IMR-90 (cell line): ENCODE results near the gene NEURL1B. TPM values are rescaled to one million over a fixed set of nuclear protein-coding genes. Genes with fewer than 3 reads are reported as not detected.

Experiments used
- ATAC-seq: fragments of 200-7000 bp; cut with Tn5 transposase; 2 replicates; pipeline ENCODE4 v1.9.1; 2020; ENCODE audit warnings: low read depth, mild to moderate bottlenecking, moderate library complexity
- BruUV-seq: library from RNA; stranded (reverse); fragments of 400-500 nt; replicated peaks from 2 replicates; lab custom pipeline; 2021; lab: Mats Ljungman, UMichigan
- CTCF ChIA-PET: fragments of 300-600 bp; formaldehyde crosslinking; extraction: SDS; loops from one replicate; lab custom pipeline; 2021; ENCODE audit warnings: antibody characterized with exemption; lab: Yijun Ruan, JAX
- POLR2A ChIA-PET: fragments of 300-600 bp; sonication (Branson Sonifier 250); formaldehyde crosslinking; loops from one replicate; lab custom pipeline; 2022; ENCODE audit warnings: antibody characterized with exemption; ENCODE audit not compliant: unreplicated experiment; lab: Charles Lee
- DNase-seq: peaks from one replicate; pipeline ENCODE4 v3.0.0; 2013
- H2AFZ ChIP-seq: replicated peaks from 2 replicates; pipeline ENCODE3; 2013; ENCODE audit warnings: low read length, mild to moderate bottlenecking; ENCODE audit not compliant: poor library complexity
- H2AK5ac ChIP-seq: 2 replicates; pipeline ENCODE4 v1.6.1; 2013; ENCODE audit warnings: low read depth, low read length, inconsistent platforms
- H2AK9ac ChIP-seq: replicated peaks from 2 replicates; pipeline ENCODE3; 2013; ENCODE audit warnings: mild to moderate bottlenecking, low read depth, low read length, moderate library complexity; ENCODE audit not compliant: poor library complexity
- H2BK120ac ChIP-seq: 2 replicates; pipeline ENCODE4 v1.6.1; 2013; ENCODE audit warnings: low read depth, low read length, inconsistent platforms
- H2BK15ac ChIP-seq: 3 replicates; pipeline ENCODE4 v1.6.1; 2013; ENCODE audit warnings: low read depth, low read length, inconsistent platforms
- H2BK20ac ChIP-seq: 2 replicates; pipeline ENCODE4 v1.6.1; 2013; ENCODE audit warnings: low read depth, mild to moderate bottlenecking, inconsistent platforms, low read length, moderate library complexity
- H2BK5ac ChIP-seq: 2 replicates; pipeline ENCODE4 v1.6.1; 2013; ENCODE audit warnings: mild to moderate bottlenecking, low read depth, low read length, inconsistent platforms; ENCODE audit not compliant: poor library complexity, severe bottlenecking
- H3K14ac ChIP-seq: replicated peaks from 2 replicates; pipeline ENCODE4 v1.6.1; 2013; ENCODE audit warnings: low read depth, low read length, inconsistent platforms
- H3K18ac ChIP-seq: 2 replicates; pipeline ENCODE4 v1.6.1; 2013; ENCODE audit warnings: low read depth, low read length, control low read depth
- H3K23ac ChIP-seq: 2 replicates; pipeline ENCODE4 v1.6.1; 2013; ENCODE audit warnings: low read depth, low read length, inconsistent platforms
- H3K27ac ChIP-seq: 2 replicates; pipeline ENCODE4 v1.5.1; 2013; ENCODE audit warnings: mild to moderate bottlenecking, control low read depth, low read length; ENCODE audit not compliant: insufficient read depth
- H3K27me3 ChIP-seq: 2 replicates; pipeline ENCODE4 v1.6.1; 2013; ENCODE audit warnings: low read length; ENCODE audit not compliant: control insufficient read depth, insufficient read depth
- H3K36me3 ChIP-seq: 2 replicates; pipeline ENCODE4 v1.6.1; 2013; ENCODE audit warnings: low read length, mixed read lengths; ENCODE audit not compliant: control insufficient read depth, insufficient read depth
- H3K4ac ChIP-seq: 2 replicates; pipeline ENCODE4 v1.6.1; 2013; ENCODE audit warnings: low read depth, low read length, inconsistent platforms
- H3K4me1 ChIP-seq: 2 replicates; pipeline ENCODE4 v1.6.1; 2013; ENCODE audit warnings: low read length, mixed read lengths; ENCODE audit not compliant: control insufficient read depth, insufficient read depth
- H3K4me2 ChIP-seq: 2 replicates; pipeline ENCODE4 v1.6.1; 2013; ENCODE audit warnings: low read depth, mild to moderate bottlenecking, control low read depth, low read length, moderate library complexity
- H3K4me3 ChIP-seq: 2 replicates; pipeline ENCODE4 v1.5.1; 2013; ENCODE audit warnings: low read depth, mild to moderate bottlenecking, control low read depth, low read length, moderate library complexity; ENCODE audit not compliant: insufficient read depth
- H3K56ac ChIP-seq: 2 replicates; pipeline ENCODE4 v1.6.1; 2013; ENCODE audit warnings: low read length, inconsistent platforms; ENCODE audit not compliant: insufficient read depth; ENCODE audit errors: extremely low read depth
- H3K79me1 ChIP-seq, 2 experiments: 2 replicates each; pipeline ENCODE4 v1.6.1; 2013; ENCODE audit warnings: low read length in 2 of 2, inconsistent platforms in 1 of 2, low read depth in 1 of 2
- H3K9ac ChIP-seq: 2 replicates; pipeline ENCODE4 v1.6.1; 2013; ENCODE audit warnings: low read depth, low read length, control low read depth
- H3K9me1 ChIP-seq: 2 replicates; pipeline ENCODE4 v1.6.1; 2013; ENCODE audit warnings: low read length, inconsistent platforms; ENCODE audit not compliant: insufficient read depth
- H3K9me3 ChIP-seq: 2 replicates; pipeline ENCODE4 v1.6.1; 2013; ENCODE audit warnings: low read length; ENCODE audit not compliant: control insufficient read depth, insufficient read depth
- H4K20me1 ChIP-seq: 2 replicates; pipeline ENCODE4 v1.6.1; 2013; ENCODE audit warnings: low read length, inconsistent platforms; ENCODE audit not compliant: insufficient read depth
- H4K5ac ChIP-seq: 2 replicates; pipeline ENCODE4 v1.6.1; 2013; ENCODE audit warnings: mild to moderate bottlenecking, low read depth, low read length, control low read depth
- H4K8ac ChIP-seq, 2 experiments: 2 replicates each; pipeline ENCODE4 v1.6.1; 2013; ENCODE audit warnings: low read depth in 2 of 2, low read length in 2 of 2, control low read depth in 1 of 2, inconsistent platforms in 1 of 2
- H4K91ac ChIP-seq: 2 replicates; pipeline ENCODE4 v1.6.1; 2013; ENCODE audit warnings: low read depth, low read length, inconsistent platforms; ENCODE audit not compliant: insufficient read depth
- USF2 ChIP-seq: fragments of 150-350 bp; IDR thresholded peaks from 2 replicates; pipeline ENCODE4 v1.6.1; 2017; ENCODE audit warnings: mild to moderate bottlenecking, antibody characterized with exemption, low read length, low read depth
- WGBS, 2 experiments: methylation state at CpG; one replicate each; pipeline versions ENCODE4 v1.1.5 to v1.1.7; 2013; ENCODE audit warnings: missing lambda C conversion rate in 2 of 2; ENCODE audit not compliant: insufficient read length in 1 of 2; ENCODE audit errors: extremely low coverage in 2 of 2; 5-methylcytosine and 5-hydroxymethylcytosine counted together
- dilution Hi-C: fragments of 300-500 bp; cut with HindIII; formaldehyde crosslinking; loops from one replicate; pipeline ENCODE4 v1.14.3; 2018; ENCODE audit warnings: low sequenced_read_pairs; ENCODE audit not compliant: unreplicated experiment
- in situ Hi-C: fragments of 300-500 bp; cut with MboI; formaldehyde crosslinking; loops from 3 replicates; pipeline ENCODE4 v1.14.3; 2019; ENCODE audit warnings: low sequenced_read_pairs, inconsistent platforms, mixed read lengths
- intact Hi-C: fragments of 100-400 bp; cut with micrococcal nuclease; formaldehyde crosslinking; loops from 2 replicates; pipeline ENCODE4 v1.10.0; 2022
- polyA plus RNA-seq, 3 experiments: library from polyadenylated mRNA; depleted of rRNA; stranded (reverse); fragments of >200 nt; gene quantifications; 2 replicates each; pipeline ENCODE4 v1.2.3, GENCODE V29; 2012; ENCODE audit warnings: low replicate concordance in 1 of 3
- total RNA-seq: library from RNA; depleted of rRNA; stranded (reverse); fragments of >200 nt; gene quantifications from 2 replicates; pipeline ENCODE4 v1.2.3, GENCODE V29; 2012

The NEURL1B gene
- total and polyA plus RNA-seq, 2 of the 4 experiments (the other 2 are of a cell fraction), result 1.8 to 2.8 TPM

- Histone ChIP-seq H3K56ac (no peak overlapping the region), H2AFZ (no peak overlapping the region), H3K27ac (no peak overlapping the region), H3K27me3 (no peaks in the 10 kb centered on the region), H3K9ac (no peak overlapping the region), H3K4me3 (no peak overlapping the region), H4K5ac (no peak overlapping the region), H3K14ac (no peak overlapping the region), H2BK5ac (no peak overlapping the region), H3K23ac (no peak overlapping the region), H3K36me3 (no peaks in the 10 kb centered on the region; the same call in none of the 2 replicates), H3K79me1 (peaks cover 6 to 28% of the 10 kb centered on the region in 2 experiments; a peak in 3 of 4 replicates), H3K9me1 (peaks cover 12% of the 10 kb centered on the region), H2AK9ac (no peak overlapping the region), H4K91ac (no peak overlapping the region), H3K4me2 (no peak overlapping the region), H3K9me3 (no peaks in the 10 kb centered on the region), H2BK120ac (no peak overlapping the region), H2AK5ac (no peak overlapping the region), H3K18ac (no peak overlapping the region), H4K8ac (no peak overlapping the region), H2BK20ac (no peak overlapping the region), H2BK15ac (no peak overlapping the region), H4K20me1 (no peaks in the 10 kb centered on the region), H3K4ac (no peak overlapping the region), H3K4me1 (peaks cover 12% of the 10 kb centered on the region; the same call in 1 of the 2 replicates)
- DNase-seq (no peak), ATAC-seq (no peak)
- no TSS peak for BruUV-seq
- TF ChIP-seq USF2, result no peak
- intact Hi-C loops (no loop called here), in situ Hi-C loops (no loop called here), dilution Hi-C loops (no loop called here)
- ChIA-PET POLR2A (no interaction called here), CTCF (no interaction called here)
- WGBS, 2 experiments, result 95% methylated on average over 31 of the region's 51 CpGs; no CpG with 5 or more reads in 1 of the 2 experiments
Observed at GRCh38 chr5:172670005-172670402, 28.9 kb downstream of the NEURL1B start.
